ENCODE measurements around the gene RNF212.
A peak's percentile ranks its signal among the peaks of the same experiment; 100 is the strongest.

RNF212 gene

GRCh38 chr4:1137850-1138249 is 24.5 kb upstream of the RNF212 start:
- Histone ChIP-seq H3K79me1 (ENCODE audit: low read length) (no peaks in the 10 kb centered on the region), H3K56ac (ENCODE audit: low read length) (no peak overlapping the region), H2BK5ac (ENCODE audit: low read length) (no peak overlapping the region), H2AK5ac (ENCODE audit: low read length) (no peak overlapping the region), H3K79me2 (ENCODE audit: control insufficient read depth, insufficient read depth, low read length) (no peaks in the 10 kb centered on the region), H2BK120ac (ENCODE audit: low read depth, low read length) (no peak overlapping the region), H3K4me3 (ENCODE audit: low read length) (no peak overlapping the region), H3K4ac (ENCODE audit: low read depth, low read length) (no peak overlapping the region), H3K9ac (ENCODE audit: low read length) (no peak overlapping the region), H3K27me3 (ENCODE audit: insufficient read depth, low read length, poor library complexity) (no peaks in the 10 kb centered on the region), H3K23ac (ENCODE audit: low read length) (no peak overlapping the region), H4K5ac (ENCODE audit: low read length) (no peak overlapping the region), H3K4me2 (ENCODE audit: low read length) (no peak overlapping the region), H3K18ac (ENCODE audit: low read length) (no peak overlapping the region), H3K4me1 (ENCODE audit: control insufficient read depth, low read depth, low read length) (no peaks in the 10 kb centered on the region), H3K36me3 (ENCODE audit: control insufficient read depth, insufficient read depth, low read length) (no peaks in the 10 kb centered on the region), H3K27ac (ENCODE audit: low read depth, low read length) (no peak overlapping the region), H2BK15ac (replicated peaks; ENCODE audit: low read depth) (no peak overlapping the region), H4K8ac (ENCODE audit: low read depth, low read length) (no peak overlapping the region)
- no CpG with 5 or more reads among the region's 2 CpGs for WGBS (ENCODE audit: extremely low coverage, insufficient coverage, low lambda C conversion rate)
- no peak for DNase-seq

GRCh38 chr4:1137063-1137776 is 23.9 kb upstream of the RNF212 start:
- DNase-seq: no peak
- H3K79me1 ChIP-seq (ENCODE audit: low read length): no peaks in the 10 kb centered on the region
- no peak overlapping the region for H3K18ac ChIP-seq (ENCODE audit: low read length)
- no peak overlapping the region for H2BK15ac ChIP-seq (replicated peaks; ENCODE audit: low read depth)
- H3K4ac ChIP-seq (ENCODE audit: low read depth, low read length): no peak overlapping the region
- no peak overlapping the region for H2BK120ac ChIP-seq (ENCODE audit: low read depth, low read length)
- H3K27ac ChIP-seq (ENCODE audit: low read depth, low read length): no peak overlapping the region
- no peak overlapping the region for H3K9ac ChIP-seq (ENCODE audit: low read length)
- no peak overlapping the region for H2BK5ac ChIP-seq (ENCODE audit: low read length)
- H3K4me1 ChIP-seq (ENCODE audit: control insufficient read depth, low read depth, low read length): no peaks in the 10 kb centered on the region
- H4K8ac ChIP-seq (ENCODE audit: low read depth, low read length): no peak overlapping the region
- H3K27me3 ChIP-seq (ENCODE audit: insufficient read depth, low read length, poor library complexity): no peaks in the 10 kb centered on the region
- H2AK5ac ChIP-seq (ENCODE audit: low read length): no peak overlapping the region
- H3K4me3 ChIP-seq (ENCODE audit: low read length): no peak overlapping the region
- no peak overlapping the region for H3K4me2 ChIP-seq (ENCODE audit: low read length)
- no CpG with 5 or more reads among the region's 8 CpGs for WGBS (ENCODE audit: extremely low coverage, insufficient coverage, low lambda C conversion rate)
- H3K36me3 ChIP-seq (ENCODE audit: control insufficient read depth, insufficient read depth, low read length): no peaks in the 10 kb centered on the region
- H3K79me2 ChIP-seq (ENCODE audit: control insufficient read depth, insufficient read depth, low read length): no peaks in the 10 kb centered on the region
- no peak overlapping the region for H4K5ac ChIP-seq (ENCODE audit: low read length)
- H3K56ac ChIP-seq (ENCODE audit: low read length): no peak overlapping the region
- no peak overlapping the region for H3K23ac ChIP-seq (ENCODE audit: low read length)

GRCh38 chr4:1136048-1136447 is 22.7 kb upstream of the RNF212 start:
- Histone ChIP-seq H3K4me3 (ENCODE audit: low read length) (no peak overlapping the region), H2BK120ac (ENCODE audit: low read depth, low read length) (no peak overlapping the region), H2BK15ac (replicated peaks; ENCODE audit: low read depth) (no peak overlapping the region), H3K27me3 (ENCODE audit: insufficient read depth, low read length, poor library complexity) (no peaks in the 10 kb centered on the region), H3K79me2 (ENCODE audit: control insufficient read depth, insufficient read depth, low read length) (no peaks in the 10 kb centered on the region), H2BK5ac (ENCODE audit: low read length) (no peak overlapping the region), H3K9ac (ENCODE audit: low read length) (no peak overlapping the region), H3K36me3 (ENCODE audit: control insufficient read depth, insufficient read depth, low read length) (no peaks in the 10 kb centered on the region), H2AK5ac (ENCODE audit: low read length) (no peak overlapping the region), H3K27ac (ENCODE audit: low read depth, low read length) (no peak overlapping the region), H3K4me1 (ENCODE audit: control insufficient read depth, low read depth, low read length) (no peaks in the 10 kb centered on the region), H4K5ac (ENCODE audit: low read length) (no peak overlapping the region), H3K4me2 (ENCODE audit: low read length) (no peak overlapping the region), H3K4ac (ENCODE audit: low read depth, low read length) (no peak overlapping the region), H3K18ac (ENCODE audit: low read length) (no peak overlapping the region), H3K23ac (ENCODE audit: low read length) (no peak overlapping the region), H3K79me1 (ENCODE audit: low read length) (no peaks in the 10 kb centered on the region), H3K56ac (ENCODE audit: low read length) (no peak overlapping the region), H4K8ac (ENCODE audit: low read depth, low read length) (no peak overlapping the region)
- no CpG with 5 or more reads among the region's 4 CpGs for WGBS (ENCODE audit: extremely low coverage, insufficient coverage, low lambda C conversion rate)
- DNase-seq: no peak

- H3K23ac ChIP-seq (ENCODE audit: low read length): no peak overlapping the region
- no peak overlapping the region for H3K27ac ChIP-seq (ENCODE audit: low read depth, low read length)
- H2AK5ac ChIP-seq (ENCODE audit: low read length): no peak overlapping the region
- H3K4me1 ChIP-seq (ENCODE audit: control insufficient read depth, low read depth, low read length): no peaks in the 10 kb centered on the region
- WGBS (ENCODE audit: extremely low coverage, insufficient coverage, low lambda C conversion rate): no CpG with 5 or more reads among the region's 8 CpGs
- H3K4me2 ChIP-seq (ENCODE audit: low read length): no peak overlapping the region
- no peaks in the 10 kb centered on the region for H3K79me1 ChIP-seq (ENCODE audit: low read length)
- H4K8ac ChIP-seq (ENCODE audit: low read depth, low read length): no peak overlapping the region
- H3K4me3 ChIP-seq (ENCODE audit: low read length): no peak overlapping the region
- H3K79me2 ChIP-seq (ENCODE audit: control insufficient read depth, insufficient read depth, low read length): no peaks in the 10 kb centered on the region
- no peak for DNase-seq
- H3K27me3 ChIP-seq (ENCODE audit: insufficient read depth, low read length, poor library complexity): no peaks in the 10 kb centered on the region
- no peaks in the 10 kb centered on the region for H3K36me3 ChIP-seq (ENCODE audit: control insufficient read depth, insufficient read depth, low read length)
- H3K9ac ChIP-seq (ENCODE audit: low read length): no peak overlapping the region
- no peak overlapping the region for H3K18ac ChIP-seq (ENCODE audit: low read length)
- H2BK5ac ChIP-seq (ENCODE audit: low read length): no peak overlapping the region
- no peak overlapping the region for H3K4ac ChIP-seq (ENCODE audit: low read depth, low read length)
- no peak overlapping the region for H2BK15ac ChIP-seq (replicated peaks; ENCODE audit: low read depth)
- no peak overlapping the region for H2BK120ac ChIP-seq (ENCODE audit: low read depth, low read length)
- no peak overlapping the region for H3K56ac ChIP-seq (ENCODE audit: low read length)
- no peak overlapping the region for H4K5ac ChIP-seq (ENCODE audit: low read length)
Observed at GRCh38 chr4:1133033-1133432, 19.7 kb upstream of the RNF212 start.

- no CpG with 5 or more reads among the region's 13 CpGs for WGBS (ENCODE audit: extremely low coverage, insufficient coverage, low lambda C conversion rate)
- Histone ChIP-seq H2AK5ac (ENCODE audit: low read length) (no peak overlapping the region), H3K56ac (ENCODE audit: low read length) (no peak overlapping the region), H3K27me3 (ENCODE audit: insufficient read depth, low read length, poor library complexity) (no peaks in the 10 kb centered on the region), H3K4me3 (ENCODE audit: low read length) (no peak overlapping the region), H3K23ac (ENCODE audit: low read length) (no peak overlapping the region), H3K79me2 (ENCODE audit: control insufficient read depth, insufficient read depth, low read length) (no peaks in the 10 kb centered on the region), H3K36me3 (ENCODE audit: control insufficient read depth, insufficient read depth, low read length) (no peaks in the 10 kb centered on the region), H4K5ac (ENCODE audit: low read length) (no peak overlapping the region), H3K18ac (ENCODE audit: low read length) (no peak overlapping the region), H3K27ac (ENCODE audit: low read depth, low read length) (no peak overlapping the region), H3K9ac (ENCODE audit: low read length) (no peak overlapping the region), H2BK5ac (ENCODE audit: low read length) (no peak overlapping the region), H3K79me1 (ENCODE audit: low read length) (no peaks in the 10 kb centered on the region), H2BK15ac (replicated peaks; ENCODE audit: low read depth) (no peak overlapping the region), H3K4ac (ENCODE audit: low read depth, low read length) (no peak overlapping the region), H3K4me1 (ENCODE audit: control insufficient read depth, low read depth, low read length) (no peaks in the 10 kb centered on the region), H2BK120ac (ENCODE audit: low read depth, low read length) (no peak overlapping the region), H4K8ac (ENCODE audit: low read depth, low read length) (no peak overlapping the region), H3K4me2 (ENCODE audit: low read length) (no peak overlapping the region)
- peak; percentile 65 for DNase-seq
Observed at GRCh38 chr4:1130316-1131186, 17.2 kb upstream of the RNF212 start.

All from mesendoderm (in vitro differentiated cells).